HG02938 (cell line): ENCODE results near the gene POFUT1.
"Not testable (repeated sequence)": the region's sequence is repeated elsewhere in the genome, so short reads cannot be mapped to it uniquely, and the experiment has no call there.

Source experiments
- ATAC-seq: cut with Tn5 transposase; IDR thresholded peaks from one replicate; pipeline ENCODE4 v1.9.1; 2021; ENCODE audit warnings: mild to moderate bottlenecking, moderate library complexity; ENCODE audit not compliant: unreplicated experiment

Gene POFUT1

DNA sequence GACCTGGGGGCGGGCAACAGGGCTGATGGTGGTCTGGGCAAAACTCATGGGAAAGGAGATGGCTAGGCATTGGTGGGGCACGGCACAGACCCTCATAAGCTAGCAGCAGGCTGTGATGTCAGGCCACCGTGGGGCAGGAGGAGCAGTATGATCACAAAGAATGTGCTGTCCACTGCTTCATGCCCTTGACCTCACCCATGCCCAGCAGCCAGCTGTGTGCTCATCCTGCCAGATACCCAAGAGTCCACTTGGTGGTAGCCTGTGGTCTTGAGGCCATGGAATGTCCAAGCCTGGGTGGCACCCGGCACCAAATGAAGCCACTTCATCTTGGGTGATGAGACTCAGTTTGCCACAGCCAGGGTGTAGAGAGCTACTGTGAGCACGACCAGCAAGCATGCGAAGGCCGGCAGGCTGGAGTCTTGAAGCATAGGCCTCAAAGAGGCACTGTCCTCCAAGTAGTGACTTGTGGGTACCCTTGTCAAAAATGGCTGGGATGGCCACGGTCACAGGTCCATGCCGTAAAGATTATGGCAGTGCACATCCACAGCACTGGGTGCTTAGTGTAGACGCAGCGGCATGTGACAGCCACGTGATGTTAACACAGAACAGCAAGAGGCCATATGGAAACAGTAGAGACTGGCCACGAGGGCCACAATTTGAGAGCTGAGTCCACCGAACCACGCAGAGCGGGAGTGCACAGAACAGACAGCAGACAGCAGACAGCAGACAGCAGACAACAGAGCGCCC, 19.1 kb upstream of the POFUT1 start:
- ATAC-seq, result no peak

DNA sequence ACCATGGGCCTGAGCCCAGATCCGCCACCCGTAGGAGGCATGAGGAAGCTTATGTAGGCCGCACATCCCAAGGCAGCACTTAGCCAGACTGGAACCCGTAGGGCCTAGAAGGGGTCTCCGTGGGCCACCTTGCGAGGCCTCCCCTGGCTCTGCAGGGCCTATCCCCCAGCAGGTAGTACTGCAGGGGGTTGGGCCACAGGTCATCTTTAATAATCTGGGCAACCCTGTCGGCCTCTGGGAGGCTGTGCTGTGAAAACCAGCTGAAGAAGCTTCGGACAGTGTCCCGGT, 18.6 kb upstream of the POFUT1 start:
- no peak for ATAC-seq

DNA sequence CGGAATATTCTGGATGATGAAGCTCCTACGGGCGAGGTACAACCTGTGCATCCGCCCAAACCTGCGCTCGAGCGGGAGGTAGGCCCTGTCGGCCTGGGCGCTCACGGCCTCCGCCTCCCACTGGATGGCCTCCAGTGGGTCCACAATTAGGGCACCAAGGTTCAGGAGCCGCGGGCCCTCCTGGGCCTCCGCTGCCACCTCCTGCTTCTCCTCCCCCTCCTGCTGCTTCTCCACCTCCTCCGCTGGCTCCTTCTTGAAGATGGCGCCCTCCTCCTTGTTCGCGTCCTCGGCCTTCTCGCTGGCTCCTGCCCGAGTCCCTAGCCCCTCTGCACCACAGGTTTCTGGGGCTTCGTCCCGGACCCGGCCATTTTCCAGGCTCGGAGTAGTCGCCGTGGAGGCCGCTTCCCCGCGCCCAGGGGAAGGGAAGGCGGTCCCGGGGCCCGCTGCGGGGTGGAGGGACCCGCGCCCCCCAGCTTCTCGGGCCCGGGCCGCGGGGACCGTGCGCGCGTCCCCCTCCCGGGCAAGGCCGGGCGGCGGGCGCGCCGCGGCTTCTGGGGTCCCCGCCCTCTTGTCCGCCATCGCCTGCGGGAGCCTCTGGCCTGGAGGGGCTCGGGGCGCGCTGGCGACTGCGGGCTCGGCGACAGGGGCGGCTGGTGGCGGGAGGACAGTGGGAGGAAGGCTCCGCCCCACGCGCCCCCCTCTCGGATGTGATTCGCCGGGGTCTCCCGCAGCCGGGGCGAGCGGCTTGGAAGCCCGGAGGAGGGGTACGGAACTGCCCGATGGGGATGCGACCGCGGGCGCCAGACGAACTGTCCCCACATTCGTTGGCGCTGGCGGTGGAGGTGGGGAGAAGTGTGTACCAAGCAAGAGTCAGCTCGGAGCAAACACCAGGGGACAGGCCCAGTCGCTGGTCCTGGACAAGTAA, 17.7 kb upstream of the POFUT1 start:
- ATAC-seq, result no peak

DNA sequence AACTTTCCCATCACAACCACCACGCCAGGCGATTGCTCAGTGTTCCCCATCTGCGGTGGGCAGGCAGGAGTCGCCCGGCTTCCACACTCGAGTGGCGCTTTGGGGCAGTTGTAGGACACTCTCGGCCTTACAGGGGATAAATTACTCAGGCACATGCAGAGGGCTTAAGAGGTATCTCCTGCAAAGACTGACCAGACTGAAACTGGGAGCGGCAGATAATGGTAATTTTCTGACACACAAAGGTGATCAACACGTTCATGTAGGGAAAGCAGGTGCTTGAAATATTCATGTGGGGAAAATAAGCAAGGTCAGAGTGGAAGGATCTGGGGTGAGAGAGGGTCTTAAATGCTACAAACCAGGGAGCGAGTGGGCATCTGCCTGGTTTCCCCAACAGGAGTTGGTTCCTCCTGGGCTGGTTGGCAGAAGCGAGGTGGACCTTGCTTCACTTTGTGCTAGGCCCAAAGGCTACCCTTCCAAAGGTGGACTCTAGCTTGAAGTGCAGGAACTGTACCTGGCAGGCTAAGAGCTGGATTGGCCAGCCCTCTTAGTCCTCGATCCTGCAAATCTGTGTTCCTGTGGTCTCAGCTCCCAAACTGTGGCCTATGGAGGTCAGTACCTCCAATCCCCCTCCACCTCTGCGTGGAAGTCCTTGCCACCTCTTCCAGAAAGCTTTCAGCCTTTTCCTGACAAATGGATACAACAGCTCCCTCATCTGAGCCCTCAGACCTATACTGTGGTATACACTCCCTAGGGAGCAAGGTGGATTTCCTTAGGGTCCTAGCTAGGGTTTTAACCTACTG, 16.9 kb upstream of the POFUT1 start:
- no peak for ATAC-seq

DNA sequence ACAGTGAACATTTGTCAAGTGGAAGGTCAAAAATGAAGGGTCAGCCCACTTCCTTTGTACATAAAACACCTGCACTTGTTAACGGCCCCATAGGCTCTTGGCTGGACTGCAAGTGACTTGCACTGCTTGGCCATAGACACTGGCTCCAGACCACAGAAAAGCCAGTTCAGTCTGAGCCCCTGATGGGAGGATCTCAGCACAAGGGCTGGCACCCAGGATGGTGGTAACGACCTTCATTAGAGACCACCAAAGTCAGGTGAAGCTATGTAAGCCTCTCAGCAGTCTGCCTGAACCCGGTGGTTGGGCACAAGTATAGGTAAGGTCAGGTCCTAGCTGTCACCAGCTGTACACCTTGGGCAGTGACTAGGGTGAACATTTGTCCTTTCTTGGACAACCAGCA, 16.3 kb upstream of the POFUT1 start:
- ATAC-seq, result no peak

DNA sequence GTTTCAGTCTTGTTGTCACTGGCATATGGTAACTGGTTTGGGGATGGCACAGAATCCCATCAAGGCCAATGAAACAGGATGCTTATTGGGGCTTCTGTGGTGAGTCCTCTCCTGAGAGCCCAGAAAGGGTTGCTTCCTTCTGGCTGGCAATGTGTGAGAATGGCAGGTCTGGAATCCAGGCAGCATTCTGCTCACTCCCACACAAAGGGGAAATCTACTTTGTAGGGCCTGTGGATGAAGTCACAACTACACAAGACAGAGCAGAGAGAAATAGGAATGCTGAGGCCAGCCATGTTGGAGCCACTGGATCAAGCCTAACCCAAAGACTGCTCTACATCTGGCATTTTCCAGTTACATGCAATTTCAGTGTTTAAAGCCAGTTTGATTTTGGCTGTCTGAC, 15.8 kb upstream of the POFUT1 start:
- ATAC-seq, result no peak

DNA sequence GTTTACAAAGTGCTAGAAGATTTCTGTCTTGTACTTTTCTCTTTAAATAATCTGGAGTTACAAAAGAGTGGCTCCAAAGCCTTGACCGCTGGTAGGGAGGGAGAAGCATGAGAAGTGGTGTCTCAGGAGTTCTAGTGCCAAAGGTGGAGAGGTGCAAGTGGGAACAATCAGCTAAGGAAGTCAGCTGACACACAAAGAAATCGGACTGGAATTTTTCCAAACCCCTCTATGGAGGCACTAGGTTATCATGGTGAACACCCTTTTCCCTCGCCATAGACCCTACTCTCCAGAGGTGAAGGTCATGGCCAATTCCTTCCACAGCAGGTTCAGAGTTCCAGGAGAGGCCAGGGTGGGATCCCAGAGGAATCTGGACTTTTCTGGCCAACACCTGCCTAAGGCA, 15.0 kb upstream of the POFUT1 start:
- ATAC-seq, result no peak

DNA sequence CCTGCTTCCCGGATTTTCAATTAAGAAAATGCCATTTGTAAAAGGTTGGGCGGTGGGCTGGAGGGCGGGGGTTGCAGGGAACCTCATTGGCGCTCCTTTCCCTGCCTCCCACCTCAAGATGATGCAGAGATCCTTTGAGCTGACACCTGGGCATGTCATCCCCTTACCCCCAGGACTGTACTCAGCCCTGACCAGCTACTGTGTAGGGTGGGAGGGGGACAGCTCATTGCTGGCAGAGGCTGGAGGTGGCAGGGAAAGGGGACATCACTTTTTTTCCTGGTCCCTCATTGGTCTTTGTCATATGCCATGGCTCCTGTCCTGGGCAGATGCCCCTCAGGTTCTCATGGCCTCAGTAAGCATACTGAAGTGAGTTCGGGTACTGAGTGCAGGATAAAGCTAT, 14.3 kb upstream of the POFUT1 start:
- not testable (repeated sequence) for ATAC-seq

DNA sequence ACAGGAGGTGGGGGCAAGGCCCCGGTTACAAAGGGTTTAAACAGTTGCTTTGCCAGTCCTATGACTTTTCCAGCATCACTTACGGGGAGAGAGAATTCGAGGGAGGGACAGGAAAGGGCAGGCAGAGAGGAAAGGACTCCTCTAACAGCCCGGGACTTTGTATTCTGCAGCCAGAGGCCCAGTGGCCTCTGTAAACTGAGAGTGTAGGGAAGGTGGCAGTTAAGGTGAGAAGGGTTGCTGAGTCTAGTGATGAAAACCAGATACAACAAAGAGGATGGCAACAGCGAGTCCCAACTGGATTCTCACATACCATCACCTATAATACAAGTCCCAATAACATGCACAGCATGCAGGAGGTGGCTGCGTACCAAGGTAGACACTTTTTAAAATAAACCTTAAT, 13.7 kb upstream of the POFUT1 start:
- ATAC-seq, result no peak

DNA sequence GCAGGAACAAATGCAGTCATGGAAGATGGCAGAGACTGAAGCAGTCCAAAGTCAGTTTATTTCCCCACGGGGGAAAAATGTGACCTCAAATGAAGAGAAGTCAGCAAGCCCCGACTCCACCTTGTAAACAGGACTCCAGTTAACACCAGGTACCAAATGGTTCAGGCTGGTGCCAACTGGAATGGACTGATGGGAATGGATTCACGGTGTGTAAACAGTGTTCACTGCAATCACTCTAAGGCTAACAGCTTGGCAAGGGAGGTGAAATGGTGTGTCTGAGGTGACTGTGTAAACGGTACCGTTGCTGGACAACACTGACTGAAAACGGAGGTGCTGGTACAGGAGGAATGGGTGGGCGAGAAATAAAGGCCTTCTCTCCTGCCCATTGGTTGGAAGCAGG, 12.1 kb upstream of the POFUT1 start:
- ATAC-seq, result no peak

DNA sequence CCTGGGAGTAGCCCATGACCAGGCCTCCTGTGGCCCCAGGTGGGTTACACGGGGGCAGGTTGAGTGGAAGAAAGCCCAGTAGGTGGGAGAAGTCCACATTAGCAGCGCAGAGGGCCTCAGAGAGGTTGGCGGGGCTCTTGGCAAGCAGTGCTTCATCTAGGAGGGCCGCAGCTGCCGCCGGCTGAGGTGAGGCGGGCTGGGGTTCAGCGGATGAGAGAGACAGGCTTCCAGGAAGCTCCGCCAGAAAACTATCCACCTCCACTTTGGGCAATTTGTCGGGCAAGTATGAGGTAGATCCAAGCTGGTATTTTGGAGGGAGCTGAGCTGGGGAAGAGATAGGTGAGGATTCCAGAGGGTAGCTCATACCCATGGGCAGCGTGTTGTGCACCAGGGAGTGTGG, 11.1 kb upstream of the POFUT1 start:
- ATAC-seq, result not testable (repeated sequence)

DNA sequence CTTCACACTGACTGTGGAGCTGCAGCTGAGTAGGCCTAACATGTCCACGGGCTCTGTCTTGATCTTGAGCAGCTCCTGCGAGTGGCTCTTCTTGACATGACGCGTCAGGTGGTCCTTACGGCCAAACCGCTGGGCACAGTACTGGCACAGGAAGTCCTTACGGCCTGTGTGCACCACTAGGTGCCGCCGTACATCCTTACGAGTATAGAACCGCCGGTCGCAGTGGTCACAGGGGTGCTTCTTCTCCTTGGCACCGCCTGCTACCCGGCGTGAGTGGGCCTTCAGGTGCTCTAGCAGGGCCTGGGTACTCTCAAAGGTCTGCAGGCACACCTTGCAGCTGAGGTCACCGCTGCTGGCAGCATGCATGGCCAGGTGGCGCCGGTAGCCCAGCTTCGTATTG, 10.5 kb upstream of the POFUT1 start:
- ATAC-seq, result not testable (repeated sequence)

DNA sequence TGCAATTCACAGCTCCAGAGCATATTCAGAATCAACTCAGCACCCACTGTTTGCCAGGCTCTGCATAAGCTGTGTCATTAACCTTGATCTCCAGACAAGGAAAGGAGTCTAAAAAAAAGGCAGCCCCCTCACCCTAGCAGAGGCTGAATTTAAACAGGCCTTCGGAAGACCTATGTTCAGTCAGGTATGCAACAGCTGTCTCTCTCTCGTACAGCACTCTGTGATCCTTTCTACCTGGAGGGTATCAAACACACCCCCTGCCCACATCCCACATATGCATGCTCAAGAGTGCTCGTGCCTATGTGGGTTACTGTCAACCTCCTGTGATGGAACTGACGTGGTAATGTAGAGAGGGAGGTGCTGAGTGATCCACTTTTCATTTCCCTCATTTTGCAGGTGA, 8.7 kb upstream of the POFUT1 start:
- no peak for ATAC-seq

DNA sequence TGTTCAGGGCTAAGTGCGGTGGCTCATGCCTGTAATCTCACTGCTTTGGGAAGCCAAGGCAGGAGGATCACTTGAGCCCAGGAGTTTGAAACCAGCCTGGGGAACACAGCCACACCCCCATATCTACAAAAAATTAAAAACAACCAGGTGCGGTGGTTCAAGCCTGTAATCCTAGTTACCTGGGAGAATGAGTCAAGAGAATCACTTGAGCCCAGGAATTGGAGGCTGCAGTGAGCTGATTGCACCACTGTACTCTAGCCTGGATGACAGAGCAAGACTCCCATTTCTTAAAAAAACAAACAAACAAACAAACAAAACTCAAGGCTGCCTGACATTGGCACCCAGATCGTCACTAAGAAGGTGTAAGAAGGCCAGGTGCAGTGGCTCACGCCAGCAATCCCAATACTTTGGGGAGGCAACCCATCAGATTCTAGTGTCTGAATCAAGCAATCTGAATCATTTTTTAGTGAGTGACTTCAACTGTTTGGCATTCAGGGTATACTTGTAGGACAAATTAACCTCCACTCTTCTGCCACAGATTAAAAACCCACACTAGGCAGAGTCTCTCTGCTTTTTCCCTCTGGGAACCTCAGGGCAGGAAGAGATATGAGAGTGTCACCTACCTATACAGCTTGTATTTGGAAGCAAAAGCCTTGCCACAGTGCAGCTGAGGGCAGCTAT, 6.2 kb upstream of the POFUT1 start:
- no peak for ATAC-seq

DNA sequence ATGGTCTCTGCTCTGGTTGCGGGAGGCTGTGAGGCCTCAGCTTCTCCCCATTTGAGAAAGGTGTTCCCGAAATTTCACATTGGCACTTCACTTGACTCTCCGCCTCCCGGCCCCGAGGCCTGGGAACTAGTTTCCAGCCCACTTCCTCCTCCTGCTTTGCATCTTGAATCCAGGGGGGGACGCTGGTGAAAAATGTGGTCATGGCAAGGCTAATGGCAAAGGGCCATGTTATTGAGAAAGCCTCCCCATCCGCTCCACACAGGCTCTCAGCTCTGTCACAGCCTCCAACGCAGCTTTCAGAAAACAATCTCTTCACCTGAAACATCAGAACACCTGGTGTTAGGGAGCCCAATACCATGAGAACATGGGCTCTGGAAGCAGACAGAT, 5.7 kb upstream of the POFUT1 start:
- no peak for ATAC-seq

DNA sequence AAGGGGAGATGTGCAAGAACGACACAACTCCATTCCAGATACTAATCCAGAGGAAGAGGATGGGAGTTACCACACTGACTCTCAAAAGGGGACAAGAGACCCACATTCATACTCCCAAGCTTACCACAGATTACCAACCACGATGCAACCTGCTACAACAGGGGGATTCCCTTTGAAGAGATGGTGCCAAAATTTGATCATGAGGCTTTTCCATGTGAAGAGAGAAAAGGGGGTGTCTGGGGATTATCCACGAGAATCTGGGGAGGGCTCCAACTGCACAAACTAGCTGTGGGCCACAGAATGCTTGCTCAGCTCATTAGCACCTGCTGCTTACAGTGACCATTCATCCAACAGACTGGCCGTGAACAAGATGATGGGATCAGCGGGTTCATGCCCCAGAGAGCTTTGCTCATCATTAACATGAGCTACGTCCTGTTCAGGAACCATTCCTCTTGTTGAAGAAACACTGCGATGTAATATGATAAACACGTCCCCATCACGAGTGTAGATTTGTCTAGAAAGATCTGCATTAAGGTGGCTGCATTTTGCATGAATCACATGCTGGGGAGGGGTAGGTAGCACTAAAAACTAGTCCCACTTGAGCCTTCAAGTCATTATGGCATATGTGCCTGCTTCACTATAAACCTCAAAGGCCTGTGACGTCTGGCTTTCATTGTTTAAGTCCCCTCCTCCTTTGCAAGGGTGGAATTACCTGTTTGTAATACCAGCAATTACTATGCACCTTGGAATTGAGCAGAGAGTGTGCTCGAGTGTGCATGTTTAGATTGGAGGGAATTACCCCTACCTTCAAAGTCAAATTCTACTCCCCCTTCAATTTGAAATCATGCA, 4.1 kb upstream of the POFUT1 start:
- no peak for ATAC-seq

DNA sequence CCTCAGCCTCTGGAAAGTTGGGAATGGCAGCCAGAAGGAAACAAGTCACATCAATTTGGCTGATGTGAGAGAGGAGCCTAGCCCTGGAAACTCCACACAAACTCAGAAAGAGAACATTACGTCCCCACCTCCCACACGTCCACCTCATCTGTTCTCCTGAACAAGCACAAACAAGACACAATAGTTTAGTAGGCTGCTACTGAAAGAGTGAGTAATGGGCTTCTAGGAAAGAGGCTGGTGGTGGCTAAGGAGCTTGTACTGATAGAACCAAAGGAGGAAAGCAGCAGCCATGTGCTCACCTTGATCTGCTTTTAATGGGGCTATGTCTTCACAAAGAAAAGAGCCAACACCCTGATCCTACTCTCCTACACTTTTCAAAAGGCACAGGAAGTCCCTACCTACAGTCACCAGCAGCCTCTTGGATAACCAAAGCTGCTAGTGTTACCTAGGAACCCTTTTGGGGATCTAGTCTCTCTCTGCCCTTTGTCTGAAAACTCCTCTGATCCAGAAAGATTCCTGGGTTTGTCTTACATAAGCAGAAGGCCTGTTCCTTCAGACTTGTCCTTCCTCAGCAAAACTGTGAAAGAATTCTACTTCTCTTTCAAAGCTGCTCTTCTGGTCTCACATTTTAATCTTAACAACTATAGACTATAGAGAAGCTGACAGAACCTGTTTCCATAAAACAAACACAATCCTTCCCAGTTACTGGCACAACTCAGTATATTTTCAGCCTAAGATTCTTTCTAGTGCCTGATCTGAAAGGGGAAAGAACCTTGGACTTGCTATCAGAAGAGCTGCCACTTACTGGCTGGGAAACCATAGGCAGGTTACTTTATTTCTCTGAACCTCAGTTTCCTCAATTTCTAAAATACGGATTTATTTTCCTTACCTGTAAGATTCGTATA, 3.2 kb upstream of the POFUT1 start:
- ATAC-seq, result no peak

DNA sequence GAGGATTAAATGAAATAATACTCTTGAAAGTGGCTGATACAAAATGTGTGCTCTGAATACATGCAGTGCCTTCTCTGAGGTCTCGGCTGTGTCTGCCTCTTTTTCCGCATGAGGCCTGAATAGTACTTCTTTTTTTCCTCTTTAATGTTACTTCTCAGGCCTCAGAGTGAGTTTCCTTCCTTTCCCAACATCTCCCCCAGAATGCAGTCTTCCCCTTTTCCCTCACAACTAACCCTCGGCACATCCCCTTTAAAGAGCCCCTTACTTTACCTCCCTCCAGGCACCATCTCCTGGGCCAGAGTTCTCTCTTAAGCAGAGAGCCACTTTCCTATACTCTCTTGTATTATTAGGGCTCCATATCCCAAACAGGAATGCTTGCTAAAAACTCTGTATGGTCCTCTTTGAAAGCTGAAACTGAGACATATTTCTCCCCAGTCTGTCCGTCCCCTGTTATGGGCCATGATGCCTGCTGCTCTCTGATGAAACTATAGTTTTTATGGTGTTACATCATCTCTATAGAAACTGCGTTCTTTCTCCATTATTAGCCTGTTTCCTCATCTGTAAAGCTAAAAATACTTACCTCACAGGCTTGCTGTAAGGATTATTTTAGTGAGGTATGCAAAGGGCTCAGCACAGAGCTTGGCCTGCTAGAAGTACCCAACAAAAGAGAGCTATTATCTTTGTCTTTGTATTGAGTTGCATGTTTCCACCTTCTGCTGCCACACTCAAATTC, 2.4 kb upstream of the POFUT1 start:
- ATAC-seq, result no peak
